ENCODE measurements around the gene RABGAP1L.
"Not testable (repeated sequence)": the region's sequence is repeated elsewhere in the genome, so short reads cannot be mapped to it uniquely, and the experiment has no call there.

Gene RABGAP1L

GRCh38 chr1:174816621-174817020 is 657.3 kb downstream of the RABGAP1L start:
- DNase-seq (ENCODE audit: low read depth), result not testable (repeated sequence)

DNA sequence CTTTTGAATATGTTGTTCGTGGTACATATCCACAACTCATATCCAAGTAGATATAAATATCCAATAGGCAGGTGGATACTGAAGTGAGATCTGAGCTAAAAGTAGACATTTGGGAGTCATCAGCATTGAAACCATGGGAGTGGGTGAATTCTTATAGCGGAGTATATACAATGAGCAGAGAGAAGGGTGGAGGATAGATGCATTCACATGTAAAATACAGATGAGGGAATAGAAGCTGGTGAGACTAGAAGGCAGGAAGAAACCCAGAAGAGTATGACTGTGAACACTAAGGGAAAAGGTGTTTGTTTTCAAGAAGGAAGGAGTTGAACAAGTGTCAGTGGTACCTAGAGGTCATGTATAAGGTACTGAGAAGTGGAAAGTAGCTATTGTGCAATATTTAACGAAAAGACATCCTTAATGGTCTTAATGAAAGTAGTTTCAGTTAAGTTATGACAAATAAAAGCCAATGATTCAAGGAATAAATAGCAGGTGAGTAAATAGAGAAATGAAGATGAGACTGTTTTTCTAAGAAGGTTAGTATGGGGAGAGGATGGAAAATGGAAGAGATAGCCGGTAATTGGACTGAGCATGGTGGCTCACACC is 658.8 kb downstream of the RABGAP1L start:
- DNase-seq (ENCODE audit: low read depth), result no peak

- DNase-seq (ENCODE audit: low read depth), result no peak
Measured at GRCh38 chr1:174818951-174819350, 659.6 kb downstream of the RABGAP1L start.

GRCh38 chr1:174819596-174819995 is 660.3 kb downstream of the RABGAP1L start:
- DNase-seq (ENCODE audit: low read depth), result no peak

DNA sequence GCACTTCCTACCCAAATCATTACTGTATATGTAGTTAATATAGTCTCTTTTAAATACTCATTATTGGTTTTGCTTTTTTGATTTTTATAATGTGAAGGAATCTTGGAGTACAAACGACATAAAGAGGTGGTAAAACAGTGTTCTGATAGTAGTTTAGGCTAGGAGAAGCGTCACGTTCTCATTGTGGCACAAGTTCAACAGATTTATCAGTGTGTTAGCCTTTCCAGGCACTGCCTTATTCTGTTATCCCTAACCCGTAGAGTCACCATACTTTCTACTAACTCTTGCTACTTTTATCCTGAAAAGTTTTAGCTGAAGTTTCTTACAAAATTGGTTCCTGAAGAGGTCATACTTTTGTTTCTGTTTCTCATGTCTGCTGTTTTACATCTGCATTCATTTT is 665.8 kb downstream of the RABGAP1L start:
- no peak for DNase-seq (ENCODE audit: low read depth)

DNA sequence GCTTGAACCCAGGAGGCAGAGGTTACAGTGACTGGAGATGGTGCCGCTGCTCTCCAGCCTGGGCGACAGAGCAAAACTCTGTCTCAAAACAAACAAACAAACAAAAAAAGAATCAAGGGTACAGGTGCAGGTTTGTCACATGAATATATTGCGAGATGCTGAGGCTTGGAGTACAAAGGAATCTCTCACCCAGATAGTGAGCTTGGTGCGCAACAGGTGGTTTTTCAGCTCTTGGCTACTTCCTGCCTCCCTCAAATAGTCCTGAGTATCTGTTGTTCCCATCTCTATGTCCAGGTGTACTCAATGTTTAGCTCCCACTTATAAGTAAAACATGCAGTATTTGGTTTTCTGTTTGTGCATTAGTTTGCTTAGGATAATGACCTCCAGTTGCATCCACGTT is 666.5 kb downstream of the RABGAP1L start:
- DNase-seq (ENCODE audit: low read depth), result no peak

GRCh38 chr1:174828264-174828663 is 668.9 kb downstream of the RABGAP1L start:
- DNase-seq (ENCODE audit: low read depth), result no peak

DNA sequence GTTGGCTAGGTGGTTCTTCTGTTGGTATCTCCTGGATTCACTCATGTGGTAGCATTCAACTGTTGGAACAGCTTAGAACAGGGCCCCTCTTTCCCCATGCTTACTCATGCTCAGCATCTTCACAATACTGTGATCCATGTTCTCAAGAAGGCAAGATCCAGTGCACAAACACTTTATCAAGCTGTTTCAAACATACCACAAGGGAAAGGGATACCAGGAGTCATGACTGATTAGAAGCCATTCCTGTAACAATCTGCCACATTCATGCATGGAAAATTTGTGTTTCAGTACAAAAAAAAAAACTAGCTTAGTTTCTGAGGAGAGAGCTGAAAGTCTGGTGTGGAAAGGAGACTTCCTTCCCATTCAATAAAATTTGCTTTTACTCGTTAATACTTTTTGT is 670.7 kb downstream of the RABGAP1L start:
- DNase-seq (ENCODE audit: low read depth), result no peak

- no peak for DNase-seq (ENCODE audit: low read depth)
Measured at GRCh38 chr1:174836543-174836942, 677.2 kb downstream of the RABGAP1L start.

DNA sequence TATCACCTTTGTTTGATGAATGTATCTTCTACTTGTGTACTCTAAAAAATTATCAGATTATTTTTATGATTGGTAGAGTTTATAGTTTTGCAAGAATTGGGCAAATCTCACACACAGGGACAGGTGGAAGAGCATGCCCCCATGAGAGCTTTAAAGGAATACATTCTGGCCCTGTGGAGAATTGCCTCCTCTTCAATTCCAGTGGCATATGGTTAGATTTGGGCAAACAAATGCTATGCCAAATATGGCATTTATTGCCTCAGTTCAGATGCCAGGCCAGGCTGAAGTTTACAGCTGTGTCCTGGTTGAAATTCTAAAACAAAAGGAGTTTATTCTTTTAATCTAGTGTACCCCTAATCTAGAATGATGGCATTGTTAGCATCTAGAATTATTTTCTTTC is 678.1 kb downstream of the RABGAP1L start:
- DNase-seq (ENCODE audit: low read depth), result no peak

- no peak for DNase-seq (ENCODE audit: low read depth)
Measured at GRCh38 chr1:174839211-174839610, 679.9 kb downstream of the RABGAP1L start.

- DNase-seq (ENCODE audit: low read depth), result no peak
Measured at GRCh38 chr1:174841747-174842146, 682.4 kb downstream of the RABGAP1L start.

GRCh38 chr1:174848593-174849560 is 689.6 kb downstream of the RABGAP1L start:
- not testable (repeated sequence) for DNase-seq (ENCODE audit: low read depth)

DNA sequence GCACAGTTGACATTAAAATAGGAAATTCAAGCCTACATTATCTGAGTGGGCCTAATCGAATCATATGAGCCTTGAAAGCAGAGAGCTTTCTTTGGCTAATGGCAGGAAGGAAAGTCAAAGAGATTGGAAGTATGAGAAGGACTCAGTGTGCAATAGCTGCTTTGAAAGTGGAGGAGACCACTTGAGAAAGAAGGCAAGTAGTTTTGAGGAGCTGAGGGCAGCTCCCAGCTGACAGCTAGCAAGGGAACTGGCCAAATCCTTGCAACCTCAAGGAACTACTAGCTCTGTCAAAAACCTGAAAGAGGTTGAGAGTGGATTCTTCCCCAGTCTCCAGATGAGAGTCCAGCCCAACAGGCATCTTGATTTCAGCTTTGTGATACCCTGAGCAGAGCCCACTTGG is 691.4 kb downstream of the RABGAP1L start:
- no peak for DNase-seq (ENCODE audit: low read depth)

DNA sequence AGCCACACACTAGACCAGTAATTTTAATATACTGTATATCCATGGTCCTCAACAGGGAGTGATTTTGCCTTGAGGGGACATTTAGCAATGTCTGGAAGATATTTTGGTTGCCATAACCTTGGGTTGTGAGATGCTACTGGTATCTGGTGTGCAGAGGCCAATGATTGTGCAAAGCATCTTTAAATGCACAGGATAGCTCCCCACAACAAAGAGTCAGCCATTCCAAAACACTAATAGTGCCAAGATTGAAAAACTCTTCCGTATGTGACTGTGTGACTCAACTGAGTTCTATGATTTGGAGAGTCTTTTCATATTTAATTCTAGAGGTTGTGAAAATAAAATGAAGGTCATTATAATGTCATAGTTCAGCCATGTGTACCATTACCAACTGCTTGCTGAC is 699.0 kb downstream of the RABGAP1L start:
- no peak for DNase-seq (ENCODE audit: low read depth)

GRCh38 chr1:174870319-174870718 is 711.0 kb downstream of the RABGAP1L start:
- no peak for DNase-seq (ENCODE audit: low read depth)

DNA sequence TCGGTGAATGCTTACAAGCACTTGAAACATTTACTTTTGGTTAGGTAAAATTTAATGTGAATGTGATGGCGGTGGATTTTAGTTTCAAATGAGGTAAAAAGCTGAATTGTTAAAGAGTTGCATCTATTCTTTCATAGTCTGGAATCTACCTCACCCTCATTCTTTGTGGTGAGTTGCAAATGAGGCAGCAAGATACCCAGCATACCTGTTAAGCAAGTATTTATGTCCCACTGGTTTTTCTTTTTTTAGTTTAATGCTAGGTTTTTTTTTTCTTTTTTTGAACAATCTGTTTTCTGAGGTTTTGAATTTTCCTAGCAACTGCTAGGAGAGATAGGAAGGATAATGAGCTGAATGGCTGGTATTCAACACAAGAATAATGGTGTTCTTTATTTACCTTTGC is 712.6 kb downstream of the RABGAP1L start:
- no peak for DNase-seq (ENCODE audit: low read depth)

GRCh38 chr1:174872615-174873058 is 713.3 kb downstream of the RABGAP1L start:
- DNase-seq (ENCODE audit: low read depth), result no peak

DNA sequence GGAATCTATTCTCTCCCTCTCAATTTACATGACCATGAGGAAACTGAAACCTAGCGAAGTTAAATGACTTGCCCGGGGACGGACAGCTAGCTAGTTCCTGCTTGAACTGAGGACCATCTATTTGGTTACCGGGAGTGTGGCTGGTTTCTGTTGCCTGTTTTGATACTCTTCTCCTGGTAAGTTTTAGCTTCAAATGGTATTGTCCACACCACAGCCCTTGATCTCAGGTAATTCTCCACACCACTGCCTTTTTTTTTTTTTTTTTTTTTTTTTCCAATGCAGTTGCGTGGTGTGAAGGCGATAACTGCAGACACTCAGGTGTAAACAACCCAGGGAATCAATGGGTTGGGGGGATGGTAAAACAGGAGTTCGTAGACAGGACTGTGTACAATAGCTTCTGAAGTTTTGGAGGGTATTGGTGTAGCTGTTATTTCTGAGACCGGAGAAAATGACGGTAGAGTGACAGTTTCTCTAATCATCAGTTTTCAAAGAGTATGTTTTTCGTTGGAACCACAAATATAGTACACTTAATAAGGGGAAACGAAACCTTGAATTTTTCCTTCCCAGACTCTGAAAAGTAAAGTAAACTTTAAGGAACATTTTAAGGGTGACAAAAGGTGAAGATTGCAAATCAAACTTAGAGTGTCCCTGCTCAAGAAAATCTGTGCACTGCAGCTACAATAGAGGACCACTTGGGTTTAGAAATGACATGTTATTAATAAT is 715.2 kb downstream of the RABGAP1L start:
- DNase-seq (ENCODE audit: low read depth), result no peak

DNA sequence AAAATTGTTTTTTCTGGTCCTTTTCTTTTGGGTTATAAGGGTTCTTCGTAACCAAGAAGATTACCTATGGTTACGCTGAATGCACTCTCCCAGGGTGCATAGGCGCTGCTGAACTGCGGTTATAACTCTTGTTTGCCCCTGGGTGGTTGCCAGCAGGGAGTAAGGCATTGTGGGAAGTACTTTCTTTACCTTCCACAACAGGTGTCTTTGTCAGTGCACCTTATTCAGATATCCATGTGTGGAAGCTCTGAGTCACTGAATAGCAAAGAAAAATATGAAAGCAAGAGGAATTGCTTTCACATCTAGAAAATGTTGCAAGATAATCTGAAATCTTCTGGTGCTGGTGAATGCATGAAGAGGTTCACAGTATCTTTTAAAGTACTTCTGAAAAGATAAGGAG is 716.0 kb downstream of the RABGAP1L start:
- no peak for DNase-seq (ENCODE audit: low read depth)

GRCh38 chr1:174877208-174877673 is 717.9 kb downstream of the RABGAP1L start:
- no peak for DNase-seq (ENCODE audit: low read depth)

GRCh38 chr1:174880171-174880570 is 720.9 kb downstream of the RABGAP1L start:
- DNase-seq (ENCODE audit: low read depth), result no peak

DNA sequence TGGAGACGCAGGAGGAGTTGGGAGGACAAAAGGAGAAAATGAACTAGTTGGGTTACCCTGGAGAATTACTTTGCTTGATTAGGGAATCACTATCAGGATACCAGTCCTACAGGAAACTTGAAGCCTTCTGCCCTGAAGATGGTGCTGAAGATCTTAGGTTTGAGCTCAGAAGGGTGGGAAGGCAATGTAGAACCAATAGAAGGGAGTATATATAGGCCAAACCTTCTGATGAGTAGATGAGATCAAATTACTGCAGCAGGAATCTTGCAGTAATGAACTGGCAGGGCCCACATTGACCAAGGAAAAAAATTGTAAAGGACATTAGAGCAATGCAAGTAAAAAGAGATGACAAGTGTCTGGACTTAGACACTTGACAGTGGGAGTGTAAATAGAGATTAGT is 724.1 kb downstream of the RABGAP1L start:
- no peak for DNase-seq (ENCODE audit: low read depth)

Measured in activated T-helper 9 cell treated with anti-CD3 and anti-CD28 coated beads, Interleukin-2, amount 50 U/mL, for 16 hours (primary cell).